Measurements from ENCODE around the gene NUP153.

Gene NUP153

DNA sequence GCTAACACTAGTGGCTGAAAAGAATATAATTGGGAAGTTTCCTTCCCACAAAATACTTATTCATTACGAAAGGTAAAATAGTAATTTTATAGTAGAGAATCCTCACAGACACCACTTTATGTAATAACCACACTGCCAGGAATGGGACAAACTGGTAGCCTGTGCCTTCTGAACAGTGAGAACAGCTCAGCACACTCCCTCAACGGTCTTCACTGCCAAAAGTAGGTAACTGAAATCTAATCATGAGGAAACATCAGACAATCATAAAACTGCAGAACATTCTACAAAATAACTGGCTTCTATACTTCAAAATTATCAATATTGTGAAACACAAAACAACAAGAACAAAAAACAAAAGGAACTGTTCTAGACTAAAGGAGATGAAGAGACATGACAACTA, 44.1 kb downstream of the NUP153 start:
- no peak for DNase-seq (ENCODE audit: low read depth in 2 of 2)

DNA sequence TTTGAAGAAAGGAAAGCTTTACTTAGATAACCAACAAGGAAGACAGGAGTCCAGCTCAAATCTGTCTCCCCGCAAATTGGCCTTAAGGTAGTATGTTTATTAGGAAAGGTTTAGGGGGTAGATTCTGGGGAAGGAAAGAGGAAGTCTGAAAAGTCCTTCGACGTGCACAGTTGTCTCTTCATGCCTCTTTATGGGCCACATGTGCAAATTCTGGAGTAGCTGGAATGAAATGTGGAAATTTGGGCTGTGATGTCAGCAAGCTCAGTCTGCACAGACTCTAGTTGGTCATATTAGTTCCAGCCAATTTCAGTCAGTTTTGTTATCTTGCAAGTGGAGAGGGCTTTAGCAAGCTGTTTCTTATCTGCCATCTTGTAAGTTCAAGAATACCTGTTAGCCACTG, 50.1 kb downstream of the NUP153 start:
- DNase-seq (ENCODE audit: low read depth in 2 of 2): no peak

- no peak for DNase-seq (ENCODE audit: low read depth in 2 of 2)
Observed at GRCh38 chr6:17656092-17656491, 50.6 kb downstream of the NUP153 start.

DNA sequence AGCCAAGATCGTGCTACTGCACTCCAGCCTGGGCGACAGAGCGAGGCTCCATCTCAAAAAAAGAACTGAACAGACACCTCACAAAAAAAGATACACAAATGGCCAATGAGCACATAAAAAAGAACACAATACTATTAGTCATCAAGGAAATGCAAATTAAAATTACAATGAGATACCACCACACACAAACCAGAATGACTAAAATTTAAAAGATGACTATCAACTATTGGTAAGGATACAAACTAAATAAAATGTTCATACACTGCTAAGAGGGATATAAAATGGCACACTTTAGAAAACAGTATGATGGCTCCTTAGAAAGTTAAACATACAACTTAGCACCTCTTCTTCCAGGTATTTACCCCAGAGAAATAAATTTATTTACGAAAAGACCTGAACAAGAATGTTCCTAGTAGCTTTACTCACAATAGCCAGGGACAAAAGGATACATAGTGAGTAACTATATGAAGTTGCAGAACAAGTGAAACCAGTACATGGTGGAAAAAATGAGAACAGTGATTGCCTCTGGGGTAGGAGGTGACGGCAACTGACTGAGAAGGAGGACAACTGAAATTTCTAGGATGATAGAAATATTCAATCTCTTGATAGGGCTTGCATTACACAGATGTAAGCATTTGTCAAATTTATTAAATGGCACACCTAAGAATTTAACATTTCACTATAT, 53.4 kb downstream of the NUP153 start:
- DNase-seq (ENCODE audit: low read depth in 2 of 2): no peak

DNA sequence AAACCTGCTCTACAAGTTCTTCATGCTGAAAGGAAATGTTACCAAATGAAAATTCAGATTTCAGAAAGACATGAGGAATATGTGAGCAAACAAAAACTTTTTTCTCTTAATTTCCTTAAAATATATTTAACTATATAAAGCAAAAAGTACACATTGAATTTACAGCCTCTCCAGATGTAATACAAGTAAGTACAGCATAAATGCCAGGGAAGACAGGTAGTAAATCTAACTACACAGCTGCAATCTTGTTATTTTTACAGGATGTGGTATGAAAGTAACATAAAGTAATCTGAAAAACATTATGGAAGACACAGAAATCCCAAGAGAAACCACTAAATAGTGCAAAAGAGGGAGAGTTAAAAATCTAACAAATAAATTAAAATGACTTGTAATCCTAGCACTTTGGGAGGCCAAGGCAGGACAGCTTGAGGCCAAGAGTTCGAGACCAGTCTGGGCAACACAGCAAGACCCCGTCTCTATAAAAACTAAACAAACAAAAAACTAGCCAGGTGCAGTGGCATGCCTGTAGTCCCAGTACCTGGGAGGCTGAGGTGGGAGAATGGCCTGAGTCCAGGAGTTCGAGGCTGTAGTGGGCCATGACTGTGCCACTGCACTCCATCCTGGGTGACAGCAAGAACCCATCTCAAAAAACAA, 55.9 kb downstream of the NUP153 start:
- DNase-seq (ENCODE audit: low read depth in 2 of 2): no peak

DNA sequence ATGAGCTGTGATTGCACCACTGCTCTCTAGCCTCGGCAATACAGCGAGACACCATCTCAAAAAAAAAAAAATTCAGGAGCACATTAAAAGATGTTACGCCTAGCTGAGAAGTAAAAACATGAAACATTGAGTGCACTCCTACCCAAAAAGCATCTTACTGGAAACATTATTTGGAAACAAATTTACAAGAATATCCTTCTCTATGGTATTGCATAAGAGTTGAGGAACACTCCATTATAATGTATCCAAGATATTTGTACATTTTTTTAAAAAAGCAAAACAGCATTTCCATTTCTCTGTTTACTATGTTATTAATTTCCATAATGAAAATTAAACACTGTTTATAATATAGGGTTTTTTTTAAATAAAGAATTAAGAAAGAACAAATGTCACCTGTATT, 58.0 kb downstream of the NUP153 start:
- no peak for DNase-seq (ENCODE audit: low read depth in 2 of 2)

GRCh38 chr6:17640477-17640917, 66.2 kb downstream of the NUP153 start:
- no peak for DNase-seq (ENCODE audit: low read depth in 2 of 2)

DNA sequence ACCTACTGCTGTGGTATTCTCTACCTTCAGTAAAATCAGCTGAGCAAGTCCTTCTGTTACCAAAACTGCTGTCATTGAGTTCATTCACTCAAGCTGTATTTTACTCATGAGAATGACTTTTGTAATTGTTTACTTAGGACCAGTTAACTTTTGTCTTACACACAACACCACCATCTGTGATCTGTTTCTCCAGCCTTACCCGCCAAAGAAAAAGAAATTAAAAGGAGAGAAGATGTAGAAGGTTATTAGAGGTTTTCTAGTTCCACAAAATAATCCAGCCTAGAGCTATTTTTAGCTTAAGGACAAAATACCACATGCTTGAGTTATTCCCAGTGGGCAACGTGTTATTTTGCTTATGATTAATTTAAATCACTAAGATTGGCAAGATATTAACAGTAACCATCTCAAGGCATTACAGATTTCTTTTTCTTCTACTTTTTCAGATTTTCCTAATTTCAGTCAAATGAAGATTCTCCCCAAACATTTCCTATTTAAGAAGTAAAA, 68.5 kb downstream of the NUP153 start:
- no peak for DNase-seq (ENCODE audit: low read depth in 2 of 2)

DNA sequence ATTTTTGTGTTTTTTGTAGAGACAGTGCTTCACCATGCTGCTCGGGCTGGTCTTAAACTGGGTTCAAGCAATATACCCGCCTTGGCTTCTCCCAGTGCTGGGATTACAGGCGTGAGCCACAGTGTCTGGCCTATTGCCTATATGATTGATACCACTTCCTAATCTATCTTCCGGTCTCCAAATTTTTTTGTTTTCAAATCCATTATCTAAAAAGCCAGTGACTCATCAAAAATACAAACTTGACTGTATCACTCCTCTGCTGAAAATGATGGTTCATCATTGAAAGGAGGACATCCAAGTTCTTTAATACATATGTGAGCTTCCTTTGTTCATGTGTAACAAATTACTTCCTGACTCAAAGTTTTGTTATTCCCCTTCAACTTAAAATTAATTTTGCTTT, 71.2 kb downstream of the NUP153 start:
- DNase-seq (ENCODE audit: low read depth in 2 of 2): no peak

- no peak for DNase-seq (ENCODE audit: low read depth in 2 of 2)
Observed at GRCh38 chr6:17633465-17634188, 73.1 kb downstream of the NUP153 start.

- no peak for DNase-seq (ENCODE audit: low read depth in 2 of 2)
Observed at GRCh38 chr6:17632934-17633333, 73.8 kb downstream of the NUP153 start.

DNA sequence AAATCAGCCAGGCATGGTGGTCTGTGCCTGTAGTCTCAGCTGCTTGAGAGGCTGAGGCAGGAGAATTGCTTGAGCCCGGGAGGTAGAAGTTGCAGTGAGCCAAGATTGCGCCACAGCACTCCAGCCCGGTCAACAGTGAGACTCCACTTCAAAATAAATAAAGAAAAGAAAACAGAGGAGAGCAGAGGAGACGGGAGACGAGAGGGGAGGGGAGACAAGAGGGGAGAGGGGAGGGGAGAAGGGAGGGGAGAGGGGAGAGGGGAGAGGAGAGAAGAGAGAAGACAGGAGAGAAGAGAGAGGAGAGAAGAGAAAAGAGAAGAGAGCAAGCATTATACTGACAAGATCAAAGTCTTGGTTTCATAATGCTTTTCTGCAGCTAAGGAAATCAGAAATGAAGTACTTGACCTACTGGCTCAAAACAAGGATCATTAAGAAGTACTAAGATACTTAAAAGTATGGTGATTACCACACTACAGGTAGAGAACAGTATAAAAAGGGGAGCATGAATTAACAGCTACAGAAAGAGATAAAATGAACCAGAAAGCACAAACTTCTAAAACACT, 76.1 kb downstream of the NUP153 start:
- DNase-seq (ENCODE audit: low read depth in 2 of 2): no peak

- no peak for DNase-seq (ENCODE audit: low read depth in 2 of 2)
Observed at GRCh38 chr6:17629824-17630510, 76.8 kb downstream of the NUP153 start.

DNA sequence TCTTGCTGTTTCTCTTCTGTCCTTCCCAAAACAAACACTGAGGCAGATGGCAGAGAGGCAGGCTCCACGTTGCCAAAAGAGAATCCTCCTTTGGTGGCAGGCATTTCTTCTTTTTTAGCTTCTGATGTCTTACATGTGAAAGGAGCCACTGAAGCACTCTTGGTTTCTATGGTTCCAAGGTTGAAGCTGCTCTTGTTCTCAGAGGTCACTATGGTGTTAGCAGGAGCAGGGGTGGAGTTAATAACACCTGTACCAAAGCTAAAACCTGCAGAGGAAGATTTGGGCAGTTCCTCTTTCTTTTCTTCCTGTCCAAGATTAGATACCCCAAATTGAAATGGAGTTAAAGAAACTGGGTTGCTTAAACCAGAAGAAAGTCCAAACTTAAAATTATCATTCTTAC, 77.9 kb downstream of the NUP153 start:
- no peak for DNase-seq (ENCODE audit: low read depth in 2 of 2)

DNA sequence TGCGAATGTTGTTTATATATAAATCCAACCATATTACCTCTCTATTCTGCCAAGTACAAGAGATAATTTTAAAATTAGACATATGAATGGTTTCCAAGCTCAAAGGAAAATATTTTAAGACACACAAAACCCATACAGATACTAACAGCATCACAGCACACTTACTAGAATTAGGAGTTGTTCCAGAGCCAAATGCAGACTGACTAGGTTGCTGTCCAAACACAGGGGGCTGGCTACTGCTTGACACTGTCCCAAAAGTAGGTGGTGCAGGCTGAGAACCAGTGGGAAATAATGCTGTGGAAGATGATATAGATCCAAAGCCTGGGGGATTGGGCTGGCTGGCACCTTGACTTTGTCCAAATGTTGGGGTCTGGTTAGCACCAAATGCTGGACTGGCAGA, 82.3 kb downstream of the NUP153 start:
- DNase-seq (ENCODE audit: low read depth in 2 of 2): no peak

DNA sequence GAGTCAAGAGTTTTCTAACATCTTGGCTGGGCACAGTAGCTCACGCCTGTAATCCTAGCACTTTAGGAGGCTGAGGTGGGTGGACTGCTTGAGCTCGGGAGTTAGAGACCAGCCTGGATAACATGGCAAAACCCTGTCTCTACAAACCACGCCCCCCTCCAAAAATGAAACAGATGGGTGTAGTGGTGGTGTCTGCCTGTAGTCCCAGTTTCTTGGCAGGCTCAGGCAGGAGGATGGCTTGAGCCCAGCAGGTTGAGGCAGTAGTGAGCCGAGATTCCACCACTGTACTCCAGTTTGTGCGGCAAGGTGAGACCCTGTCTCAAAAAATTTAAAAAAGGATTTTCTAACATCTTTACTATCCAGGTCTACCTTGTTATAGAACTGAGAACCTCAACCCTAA, 84.6 kb downstream of the NUP153 start:
- DNase-seq (ENCODE audit: low read depth in 2 of 2): no peak

GRCh38 chr6:17621003-17621402, 85.7 kb downstream of the NUP153 start:
- no peak for DNase-seq (ENCODE audit: low read depth in 2 of 2)

- no peak for DNase-seq (ENCODE audit: low read depth in 2 of 2)
Observed at GRCh38 chr6:17615794-17616193, 90.9 kb downstream of the NUP153 start.

DNA sequence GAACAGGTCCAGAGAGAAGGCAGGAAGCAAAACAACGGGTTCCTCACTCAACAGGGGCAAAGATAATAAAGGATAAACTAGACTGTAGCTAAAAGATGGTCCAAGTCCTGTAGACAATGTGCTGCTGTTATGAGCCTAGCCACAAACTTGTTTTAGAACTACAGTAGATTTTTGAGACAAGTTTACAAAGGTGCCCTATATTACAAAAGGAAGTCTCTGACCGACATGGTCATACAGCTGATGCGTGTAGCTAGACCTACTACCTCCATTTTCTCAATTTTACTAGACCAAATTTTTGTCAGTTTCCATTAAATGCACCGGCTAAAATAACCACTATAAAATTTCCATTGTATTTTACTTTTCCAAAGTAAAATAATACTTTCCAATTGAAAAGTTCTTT, 94.7 kb downstream of the NUP153 start:
- DNase-seq (ENCODE audit: low read depth in 2 of 2): no peak

GRCh38 chr6:17610835-17611234, 95.9 kb downstream of the NUP153 start:
- DNase-seq (ENCODE audit: low read depth in 2 of 2): no peak

DNA sequence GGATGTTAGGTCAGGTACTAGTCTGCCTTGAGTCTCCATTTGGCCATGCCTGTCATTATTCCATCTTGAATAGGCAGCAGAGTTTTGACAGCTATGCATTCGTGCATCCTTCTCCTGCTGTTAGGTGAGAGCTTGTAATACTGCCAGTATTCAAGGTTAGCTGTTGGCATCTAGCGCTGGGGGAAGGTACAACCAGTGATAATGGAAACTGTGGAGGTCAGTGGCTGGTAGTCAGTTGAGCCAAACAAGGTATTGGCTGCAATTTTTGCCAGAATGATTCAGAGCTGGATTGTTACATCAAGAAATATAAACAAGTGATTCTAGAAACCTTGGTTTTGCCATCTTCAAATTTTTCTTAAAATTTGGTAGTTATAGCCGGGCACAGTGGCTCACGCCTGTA, 100.1 kb downstream of the NUP153 start:
- no peak for DNase-seq (ENCODE audit: low read depth in 2 of 2)

DNA sequence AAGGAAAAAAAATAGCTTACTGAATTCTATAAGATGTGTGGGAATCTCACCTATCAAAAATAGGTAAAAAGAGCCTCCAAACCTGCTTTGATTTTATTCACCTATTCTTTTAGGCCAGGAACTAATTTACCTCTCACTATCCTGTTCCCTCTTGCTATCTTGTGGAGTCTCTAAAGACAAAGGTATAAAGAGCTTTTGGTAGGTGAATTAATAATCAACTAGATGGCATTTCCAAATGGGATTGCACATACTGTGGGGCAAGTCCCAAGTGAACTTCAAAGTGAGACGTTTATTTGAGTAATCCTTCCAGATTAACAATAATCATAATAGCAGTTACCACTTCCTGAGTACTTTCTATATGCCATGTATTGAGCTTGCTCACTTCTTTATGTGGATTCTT, 103.8 kb downstream of the NUP153 start:
- no peak for DNase-seq (ENCODE audit: low read depth in 2 of 2)

Measured in stimulated activated CD8-positive, alpha-beta memory T cell treated with anti-CD3 and anti-CD28 coated beads, Interleukin-2, amount 100 ng/mL, for 48 hours (primary cell).